Urothelium cell line (cell line): ENCODE results near the gene DNAJC6.
"Not testable (repeated sequence)": the region's sequence is repeated elsewhere in the genome, so short reads cannot be mapped to it uniquely, and the experiment has no call there.

ENCODE experiments used
- DNase-seq: peaks from one replicate; pipeline ENCODE4 v3.0.0; 2011; ENCODE audit warnings: low spot score, mixed read lengths
- FAIRE-seq: peaks from 2 replicates; lab custom pipeline; 2011; peaks lifted over from hg19 to GRCh38; lab: Jason Lieb, UNC

DNAJC6 gene

GRCh38 chr1:65355031-65355712, 45.8 kb downstream of the DNAJC6 start:
- FAIRE-seq: no peak
- no peak for DNase-seq

GRCh38 chr1:65357291-65357960, 48.1 kb downstream of the DNAJC6 start:
- FAIRE-seq (no peak), DNase-seq (no peak)

GRCh38 chr1:65359888-65360287, 50.5 kb downstream of the DNAJC6 start:
- FAIRE-seq: no peak
- no peak for DNase-seq

- FAIRE-seq (no peak), DNase-seq (no peak)
Observed at GRCh38 chr1:65360648-65361047, 51.3 kb downstream of the DNAJC6 start.

- FAIRE-seq (no peak), DNase-seq (no peak)
Observed at GRCh38 chr1:65362545-65362944, 53.2 kb downstream of the DNAJC6 start.

GRCh38 chr1:65363484-65363883, 54.1 kb downstream of the DNAJC6 start:
- no peak for DNase-seq
- no peak for FAIRE-seq

DNA sequence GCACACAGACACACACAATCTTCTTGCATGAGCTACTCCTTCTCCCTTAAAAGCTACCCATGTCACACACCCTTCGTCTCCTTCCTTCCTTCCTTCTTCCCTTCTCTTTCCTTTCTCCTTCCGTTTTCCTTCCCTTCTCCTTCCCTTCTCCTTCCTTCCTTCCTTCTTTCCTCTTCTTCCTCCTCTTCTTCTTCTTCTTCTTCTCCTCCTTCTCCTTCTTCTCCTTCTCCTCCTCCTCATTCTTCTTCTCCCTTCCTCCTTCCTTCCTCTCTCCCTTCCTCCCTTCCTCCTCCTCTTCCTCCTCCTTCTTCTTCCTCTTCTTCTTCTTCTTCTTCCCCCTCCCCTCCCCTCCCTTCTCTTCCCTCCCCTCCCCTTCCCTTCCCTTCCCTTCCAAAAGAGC, 59.1 kb downstream of the DNAJC6 start:
- FAIRE-seq (no peak), DNase-seq (no peak)

DNA sequence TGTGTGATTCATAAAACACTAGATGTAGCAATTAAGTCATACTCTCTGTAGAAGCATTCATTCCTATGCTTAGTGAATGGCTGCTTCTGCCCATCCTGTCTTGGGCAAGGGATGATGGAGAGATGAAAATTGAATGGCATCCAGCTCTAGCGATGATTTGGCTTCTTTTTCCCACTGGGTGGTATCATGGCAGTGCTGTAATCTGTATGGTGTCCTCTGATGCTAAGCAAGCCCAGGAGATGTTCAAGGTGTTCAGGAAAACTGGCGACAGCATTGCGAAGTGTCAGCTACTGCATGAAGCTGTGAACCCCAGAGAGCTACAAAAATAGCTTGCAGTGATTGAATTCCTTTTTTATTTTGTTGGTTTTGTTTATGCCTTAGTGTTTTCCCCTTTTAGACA, 62.2 kb downstream of the DNAJC6 start:
- DNase-seq (no peak), FAIRE-seq (no peak)

DNA sequence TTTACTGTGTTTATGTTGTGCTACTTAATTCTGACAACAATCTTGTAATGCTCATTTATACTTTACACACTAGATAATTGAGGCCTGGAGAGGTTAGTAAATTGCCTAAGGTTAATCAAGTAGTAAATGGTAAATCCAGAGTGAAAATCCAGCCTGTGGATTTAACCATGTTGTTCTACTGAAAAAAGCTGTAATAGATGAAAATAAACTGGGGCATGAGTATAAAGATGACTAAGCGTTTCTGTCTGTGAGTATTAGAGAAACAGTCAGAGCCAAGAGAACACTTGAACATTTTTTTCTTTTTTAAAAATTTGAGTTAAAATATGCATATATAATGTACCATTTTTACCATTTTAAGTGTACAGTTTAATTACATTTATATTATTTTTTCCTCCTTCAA, 63.2 kb downstream of the DNAJC6 start:
- DNase-seq (no peak), FAIRE-seq (no peak)

GRCh38 chr1:65377496-65378246, 68.3 kb downstream of the DNAJC6 start:
- DNase-seq (no peak), FAIRE-seq (no peak)

GRCh38 chr1:65378247-65378946, 69.1 kb downstream of the DNAJC6 start:
- FAIRE-seq: no peak
- DNase-seq: no peak

DNA sequence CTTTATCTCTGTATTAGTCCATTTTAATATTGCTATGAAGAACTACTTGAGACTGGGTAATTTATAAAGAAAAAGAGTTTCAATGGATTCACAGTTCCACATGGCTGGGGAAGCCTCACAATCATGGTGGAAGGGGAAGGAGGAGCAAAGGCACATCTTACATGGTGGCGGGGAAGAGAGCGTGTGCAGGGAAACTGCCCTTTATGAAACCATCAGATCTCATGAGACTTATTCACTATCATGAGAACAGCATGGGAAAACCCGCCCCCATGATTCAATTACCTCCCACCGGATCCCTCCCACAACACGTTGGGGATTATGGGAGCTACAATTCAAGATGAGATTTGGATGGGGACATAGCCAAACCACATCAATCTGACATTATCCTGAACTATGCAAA, 75.1 kb downstream of the DNAJC6 start:
- FAIRE-seq, DNase-seq: not testable (repeated sequence)

DNA sequence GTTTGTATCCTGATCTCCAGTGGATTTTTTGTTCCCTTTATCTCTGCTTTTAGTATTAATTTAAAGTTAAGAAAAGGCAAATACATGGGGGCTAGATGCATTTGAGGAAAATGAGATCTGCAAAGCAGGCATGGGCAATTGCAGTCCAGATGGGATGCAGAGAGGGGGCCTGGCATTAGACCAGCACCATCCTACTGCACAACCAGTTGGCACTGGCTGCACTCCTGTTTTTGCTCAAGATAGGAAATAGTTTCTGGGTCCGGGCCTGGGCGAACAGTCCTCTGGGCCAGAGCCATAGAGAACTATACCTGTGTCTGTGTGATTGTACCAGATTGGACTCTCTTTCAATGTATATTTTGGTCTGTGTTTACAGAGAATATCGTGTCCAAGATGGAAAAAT, 77.1 kb downstream of the DNAJC6 start:
- FAIRE-seq: no peak

GRCh38 chr1:65387821-65388220, 78.5 kb downstream of the DNAJC6 start:
- DNase-seq (no peak), FAIRE-seq (no peak)

More for the DNA sequence above, 77.1 kb downstream of the DNAJC6 start:
- no peak for DNase-seq

DNA sequence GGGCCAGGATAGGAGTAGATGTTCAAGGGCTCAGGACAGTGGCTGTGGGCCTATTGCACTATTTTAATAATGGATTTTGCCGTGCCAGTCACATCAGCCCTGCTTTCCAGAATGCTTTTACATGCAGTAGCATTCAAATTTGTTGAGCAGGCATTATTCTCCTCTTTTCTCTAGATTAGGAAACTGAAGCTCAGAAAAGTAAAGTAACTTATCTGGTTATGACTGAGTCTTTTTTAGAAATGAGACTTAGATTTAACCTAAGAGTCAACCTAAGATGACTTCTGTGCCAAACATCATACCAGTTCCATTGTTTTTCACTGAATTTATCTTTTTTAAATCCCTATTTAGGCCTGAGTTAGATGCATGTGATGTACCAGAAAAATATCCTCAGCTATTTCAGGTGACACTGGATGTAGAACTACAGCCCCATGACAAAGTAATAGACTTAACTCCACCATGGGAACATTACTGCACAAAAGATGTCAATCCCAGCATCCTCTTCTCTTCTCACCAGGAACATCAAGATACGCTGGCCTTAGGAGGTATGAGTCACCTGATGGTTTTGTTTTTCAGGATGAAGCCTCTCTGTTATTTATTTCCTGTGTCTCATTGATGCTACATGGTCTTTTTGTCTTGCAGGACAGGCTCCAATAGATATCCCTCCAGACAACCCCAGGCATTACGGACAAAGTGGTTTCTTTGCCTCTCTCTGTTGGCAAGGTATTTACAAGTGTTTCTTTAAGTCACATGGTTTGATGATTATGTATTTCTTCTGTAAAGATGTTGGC, 79.8 kb downstream of the DNAJC6 start:
- no peak for FAIRE-seq
- no peak for DNase-seq

DNA sequence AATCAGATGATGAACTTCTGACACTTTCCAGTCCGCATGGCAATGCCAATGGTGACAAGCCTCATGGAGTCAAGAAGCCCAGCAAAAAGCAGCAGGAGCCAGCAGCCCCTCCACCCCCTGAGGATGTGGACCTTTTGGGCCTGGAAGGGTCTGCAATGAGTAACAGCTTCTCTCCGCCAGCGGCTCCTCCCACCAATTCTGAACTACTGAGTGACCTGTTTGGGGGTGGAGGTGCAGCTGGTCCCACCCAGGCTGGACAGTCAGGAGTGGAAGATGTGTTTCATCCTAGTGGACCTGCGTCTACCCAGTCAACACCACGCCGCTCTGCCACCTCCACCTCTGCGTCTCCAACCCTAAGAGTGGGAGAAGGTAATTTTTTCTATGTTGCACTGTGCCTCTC, 83.2 kb downstream of the DNAJC6 start:
- no peak for FAIRE-seq
- DNase-seq: no peak

GRCh38 chr1:65393347-65393746, 84.0 kb downstream of the DNAJC6 start:
- DNase-seq (peak; percentile 40), FAIRE-seq (no peak)

DNA sequence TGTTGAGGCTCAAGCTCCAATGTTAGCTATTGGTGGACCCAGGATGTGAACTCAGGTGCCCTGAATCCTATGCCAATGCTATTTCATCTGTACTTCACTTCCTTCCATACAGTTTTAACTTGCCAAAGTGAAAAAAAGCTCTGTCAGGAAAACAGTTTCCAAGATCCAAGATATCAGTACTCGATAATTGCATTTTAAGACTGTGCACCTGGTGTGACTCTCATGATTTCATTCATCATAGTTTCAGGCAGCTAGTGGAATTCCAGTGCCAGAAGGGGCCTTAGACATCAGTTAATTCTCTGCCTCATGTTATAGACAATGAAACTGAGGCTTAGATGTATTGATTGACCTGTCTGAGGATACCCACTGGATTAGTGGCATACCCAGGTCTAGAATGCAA, 84.6 kb downstream of the DNAJC6 start:
- DNase-seq: no peak
- no peak for FAIRE-seq

DNA sequence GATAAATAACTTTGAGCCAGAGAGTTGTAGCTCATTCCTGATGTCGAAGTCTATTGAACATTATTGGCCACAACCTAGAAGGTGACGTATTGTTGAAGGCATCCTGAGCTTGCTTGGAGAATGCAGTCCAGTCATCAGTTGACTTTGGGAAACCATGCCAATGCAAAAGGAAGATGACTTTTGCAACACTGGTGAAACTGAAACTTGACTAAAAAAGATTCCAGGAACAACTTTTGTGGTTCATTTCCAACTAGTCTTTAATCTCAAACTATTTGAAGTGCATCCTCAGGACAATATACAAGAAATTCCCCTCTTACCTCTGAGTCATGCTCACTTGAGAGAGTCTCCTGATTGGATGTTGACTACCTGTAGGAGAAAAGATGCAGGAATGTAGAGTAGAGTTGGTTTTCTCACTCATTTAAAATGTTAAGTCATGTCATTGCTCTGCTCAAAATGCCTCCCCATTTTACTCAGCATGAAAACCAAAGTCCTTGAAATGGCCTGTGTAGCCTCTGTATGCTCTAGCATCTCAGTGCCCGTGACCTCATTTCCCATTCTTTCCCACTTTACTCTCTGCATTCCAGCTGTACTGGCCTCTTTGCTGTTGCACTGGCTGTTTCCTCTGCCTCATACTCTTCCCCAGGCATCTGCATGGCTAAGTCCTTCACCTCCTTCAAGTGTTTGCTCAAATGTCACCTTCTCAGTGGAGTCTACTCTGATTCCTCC, 86.7 kb downstream of the DNAJC6 start:
- DNase-seq: peak; percentile 52
- FAIRE-seq: peak; percentile 48

DNA sequence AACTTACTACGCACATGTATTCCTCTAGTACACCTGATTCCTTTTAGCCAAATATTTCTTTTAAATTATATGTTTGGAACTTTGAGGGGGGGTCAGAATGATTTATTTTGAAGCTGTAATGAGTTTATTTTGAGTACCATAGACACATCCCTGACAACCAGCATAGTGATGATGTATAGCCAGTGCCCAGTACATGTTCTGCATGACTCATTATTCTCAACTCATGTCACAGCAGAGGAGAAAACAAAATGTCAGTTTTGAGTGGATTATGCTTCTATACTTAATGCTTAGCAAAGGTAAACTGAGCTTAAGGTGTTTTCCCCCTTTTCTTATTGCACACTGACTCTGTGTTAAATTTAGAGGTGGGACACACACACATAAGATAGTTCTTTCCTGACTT, 88.7 kb downstream of the DNAJC6 start:
- FAIRE-seq (no peak), DNase-seq (no peak)
